ENCODE results near the gene OR4P4. TPM values are rescaled to one million over a fixed set of nuclear protein-coding genes. Genes with fewer than 3 reads are reported as not detected.

Gene OR4P4
- not detected for total RNA-seq
- long read RNA-seq: 0 reads

GRCh38 chr11:55634813-55635212 is at the start of gene OR4P4:
Gene OR4P4 (plus strand): TSS chr11:55635113.
- intact Hi-C loops (cut with DNase I): no loop called here
- no peak for DNase-seq
- ATAC-seq: no peak

GRCh38 chr11:55607545-55607944 is 27.4 kb upstream of the OR4P4 start, which contains the start of gene OR4C11:
Gene OR4C11 (minus strand): TSS chr11:55607645. CDS start chr11:55604373, 3,272 bp downstream.
- DNase-seq (no peak), ATAC-seq (no peak)
- intact Hi-C loops (cut with DNase I): no loop called here

DNA sequence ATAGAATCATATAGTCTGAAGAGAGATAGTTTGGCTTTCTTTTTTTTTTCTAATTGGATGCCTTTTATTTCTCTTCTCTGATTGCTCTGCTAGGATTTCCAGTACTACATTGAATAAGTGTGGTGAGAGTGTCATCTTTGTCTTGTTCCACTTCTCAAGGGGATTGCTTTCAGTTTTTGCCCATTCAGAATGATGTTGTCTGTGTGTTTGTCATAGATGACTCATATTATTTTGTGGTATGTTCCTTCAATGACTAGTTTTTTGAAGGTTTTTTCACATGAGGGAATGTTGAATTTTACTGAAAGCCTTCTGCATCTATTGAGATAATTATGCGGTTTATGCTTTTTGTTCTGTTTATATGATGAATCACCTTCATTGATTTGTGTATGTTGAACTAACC is 10.4 kb upstream of the OR4P4 start:
- no peak for ATAC-seq
- DNase-seq: no peak
- intact Hi-C loops (cut with DNase I): no loop called here

DNA sequence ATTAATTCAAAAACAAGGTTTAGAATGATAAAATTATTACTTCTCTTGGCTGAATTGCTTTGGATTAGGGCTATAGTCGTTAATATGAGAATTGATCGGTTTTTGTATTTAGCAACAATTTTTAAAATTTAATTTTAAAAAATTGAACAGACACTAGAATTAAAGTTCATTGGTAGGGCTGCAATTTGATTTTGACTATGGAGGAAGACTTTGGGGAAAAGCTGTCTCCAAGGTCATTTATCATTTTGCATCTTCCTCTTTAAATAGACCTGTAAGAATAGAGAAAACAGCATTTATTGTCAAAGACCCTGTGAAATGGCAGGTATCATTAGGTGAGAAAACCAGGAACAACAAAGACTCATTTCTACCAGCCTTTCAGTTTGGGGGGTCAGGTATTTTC is 13.1 kb downstream of the OR4P4 start, which contains the start of gene OR4S2:
Gene OR4S2 (plus strand): TSS at position 301 of the 400 bp plus-strand sequence. CDS start 2,577 bp downstream, outside the sequence.
- intact Hi-C loops (cut with DNase I): no loop called here
- no peak for ATAC-seq
- no peak for DNase-seq

DNA sequence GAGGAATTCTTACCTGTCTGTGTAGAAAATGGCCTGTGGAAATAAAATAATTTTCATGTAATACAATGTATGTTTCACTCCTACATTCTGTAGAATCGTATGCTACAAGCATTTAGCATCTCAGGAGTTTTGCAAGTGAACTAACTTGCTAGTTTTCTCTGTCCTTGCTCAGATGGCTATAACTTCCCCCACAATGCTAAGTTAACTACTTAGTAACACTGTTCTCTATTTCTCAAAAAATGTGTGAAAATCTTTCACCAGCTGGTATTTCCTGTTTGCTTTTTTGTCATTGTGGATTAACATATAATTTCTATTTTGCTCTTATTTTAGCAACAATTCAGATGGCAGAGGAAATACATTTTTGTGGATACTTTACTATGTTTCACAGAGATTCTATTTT is 17.6 kb downstream of the OR4P4 start:
- ATAC-seq (no peak), DNase-seq (no peak)
- intact Hi-C loops (cut with DNase I): no loop called here

DNA sequence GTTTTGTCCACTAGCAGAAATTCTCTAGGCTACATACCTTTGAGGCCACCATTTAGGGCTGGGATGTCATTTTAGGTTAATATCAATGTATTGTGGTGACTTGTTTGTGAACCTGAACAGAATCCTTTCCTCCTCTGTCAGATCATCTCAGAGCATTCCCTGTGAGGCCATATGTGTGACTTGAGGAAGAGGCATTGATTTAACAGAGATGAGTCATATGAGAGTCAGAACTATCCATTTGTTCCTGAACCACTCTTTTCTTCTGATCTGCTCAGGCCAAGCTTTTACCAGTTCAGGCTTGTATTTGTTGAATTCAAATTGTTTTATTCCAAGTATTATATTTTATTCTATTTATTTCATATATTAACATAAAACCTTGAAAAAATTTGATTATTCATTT is 20.2 kb downstream of the OR4P4 start:
- intact Hi-C loops (cut with DNase I): no loop called here
- ATAC-seq: no peak
- no peak for DNase-seq

DNA sequence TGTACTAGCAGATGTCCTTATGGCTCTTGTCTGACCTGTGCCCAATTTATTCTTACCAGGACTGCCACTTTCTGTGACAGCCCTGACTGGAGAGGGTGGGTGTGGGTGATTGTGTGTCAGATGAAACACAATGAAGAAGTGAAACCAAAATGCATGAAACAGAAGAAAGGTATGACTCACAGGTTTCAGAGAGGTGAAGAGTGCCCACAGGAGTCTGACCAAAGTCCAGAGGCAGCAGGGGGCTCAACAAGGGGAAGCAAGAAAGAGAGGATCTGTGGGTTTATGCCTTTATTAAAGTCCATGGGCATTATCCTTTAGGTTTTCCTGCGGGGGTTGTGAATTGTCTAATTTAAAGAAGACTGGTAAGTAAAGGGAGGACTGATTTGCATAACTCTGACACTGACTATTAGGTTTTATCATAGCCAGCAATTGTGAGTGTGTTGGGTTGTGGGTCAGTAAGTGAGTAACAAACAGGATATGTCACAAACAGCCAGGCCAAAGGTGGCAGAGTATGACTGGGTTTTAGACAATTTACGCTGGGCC is 23.2 kb downstream of the OR4P4 start:
- ATAC-seq (no peak), DNase-seq (no peak)
- intact Hi-C loops (cut with DNase I): no loop called here

DNA sequence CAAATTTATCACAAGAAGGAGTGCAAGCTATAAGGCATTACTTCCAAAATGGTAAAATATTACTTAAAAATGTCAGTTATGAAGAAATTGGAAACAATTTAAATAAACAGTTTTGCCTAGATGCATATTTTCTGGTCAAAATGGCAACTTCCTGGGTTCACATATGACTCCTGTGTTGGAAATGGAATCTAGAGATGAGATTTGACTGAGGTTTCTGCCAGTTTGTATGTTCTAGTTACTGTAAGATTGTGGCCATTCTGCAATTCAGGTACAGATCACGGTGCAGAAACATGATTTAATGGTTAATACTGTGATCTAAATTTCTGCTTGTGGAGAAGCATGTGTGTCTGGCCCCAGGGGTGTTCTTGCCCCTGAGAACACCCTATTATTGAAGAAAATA is 23.7 kb downstream of the OR4P4 start:
- no peak for ATAC-seq
- DNase-seq: no peak
- intact Hi-C loops (cut with DNase I): no loop called here

DNA sequence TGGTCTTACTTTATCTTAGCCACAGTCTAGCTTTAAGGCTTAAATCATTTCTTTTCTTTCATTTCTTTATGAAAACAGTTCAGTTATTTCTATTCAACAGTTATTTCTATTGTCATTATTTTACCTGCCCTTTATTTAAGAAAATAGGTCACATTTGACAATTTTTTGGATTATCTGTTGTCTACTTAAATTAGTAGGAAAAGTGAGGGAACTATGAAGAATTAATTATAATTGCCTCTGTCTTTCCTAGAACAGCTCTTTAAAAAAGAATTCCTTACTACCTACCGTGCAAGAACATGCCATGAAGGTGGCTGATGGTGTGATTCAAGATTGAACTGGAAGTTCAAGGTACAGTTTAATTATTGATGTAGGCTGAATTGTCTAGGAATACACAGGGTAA is 27.0 kb downstream of the OR4P4 start, which contains the start of gene OR4C6:
Gene OR4C6 (plus strand): TSS at position 301 of the 400 bp plus-strand sequence. CDS start 2,966 bp downstream, outside the sequence.
- intact Hi-C loops (cut with DNase I): no loop called here

DNA sequence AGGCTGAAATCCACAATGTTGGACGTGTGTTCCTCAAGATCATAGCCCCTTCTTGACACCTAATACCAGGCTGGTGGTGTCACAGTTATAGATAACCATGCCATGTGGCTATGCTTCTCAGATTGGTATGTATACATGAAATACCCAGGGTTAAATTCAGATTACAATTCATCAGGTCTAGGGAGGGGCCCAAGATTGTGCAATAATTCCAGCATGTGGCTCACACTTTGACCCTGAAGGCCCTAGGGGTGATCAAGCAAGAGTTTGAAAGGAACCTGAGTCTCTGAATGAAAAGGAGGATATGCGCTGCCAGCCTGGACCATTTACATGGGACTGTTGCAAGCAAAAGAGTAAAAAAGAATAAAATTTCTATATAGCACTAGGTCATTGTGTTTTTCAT is 34.5 kb downstream of the OR4P4 start:
- ATAC-seq: no peak
- intact Hi-C loops (cut with DNase I): no loop called here
- DNase-seq: no peak

More for the DNA sequence above, 27.0 kb downstream of the OR4P4 start, which contains the start of gene OR4C6:
- ATAC-seq: no peak
- no peak for DNase-seq

DNA sequence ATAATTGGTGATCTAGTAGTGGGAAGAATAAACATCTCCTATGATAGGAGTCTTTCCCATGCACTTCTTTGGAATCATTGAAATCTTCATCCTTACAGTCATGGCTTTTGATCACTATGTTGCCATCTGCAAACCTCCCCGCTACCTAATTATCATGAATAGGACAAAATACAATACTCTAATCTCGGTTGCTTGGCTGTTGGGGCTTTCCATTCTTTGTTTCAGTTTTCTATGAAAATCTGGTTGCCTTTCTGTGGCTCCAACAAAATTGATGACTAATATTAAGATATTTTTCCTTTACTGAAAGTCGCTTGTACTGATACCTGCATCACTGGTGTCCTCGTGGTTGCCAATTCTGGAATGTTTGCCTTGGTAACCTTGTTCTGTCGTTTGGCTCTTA is 38.9 kb downstream of the OR4P4 start:
- ATAC-seq (no peak), DNase-seq (no peak)
- intact Hi-C loops (cut with DNase I): no loop called here

Other genes with a start within 250 kb of the OR4P4 start
- not detected for gene OR4C15, start 80.6 kb upstream of the OR4P4 start, total RNA-seq
- gene OR4C16, start 63.0 kb upstream of the OR4P4 start, total RNA-seq: not detected
- not detected for gene OR4C11, start 27.5 kb upstream of the OR4P4 start, total RNA-seq
- not detected for gene OR4S2, start 13.2 kb downstream of the OR4P4 start, total RNA-seq
- gene OR4C6, start 27.1 kb downstream of the OR4P4 start, total RNA-seq: not detected
- not detected for gene OR5D13, start 138.3 kb downstream of the OR4P4 start, total RNA-seq
- gene OR5D14, start 160.4 kb downstream of the OR4P4 start, total RNA-seq: not detected
- not detected for gene OR5L1, start 176.3 kb downstream of the OR4P4 start, total RNA-seq
- gene OR5D18, start 184.5 kb downstream of the OR4P4 start, total RNA-seq: not detected
- gene OR5L2, start 192.1 kb downstream of the OR4P4 start, total RNA-seq: not detected
- gene OR5D16, start 203.6 kb downstream of the OR4P4 start, total RNA-seq: not detected
- gene TRIM51, start 248.2 kb downstream of the OR4P4 start, total RNA-seq: not detected

Data from left cardiac atrium (tissue), 4 donors.